Body of pancreas (tissue), 4 donors: ENCODE measurements around the gene PTPRF.

Source experiments
- CTCF ChIP-seq, 7 experiments: fragments of 450-650 bp in 4 of 7; fragments of 200-600 bp in 3 of 7; sonication (generic) in 3 of 7; IDR thresholded peaks; one replicate each; pipeline ENCODE4 v1.5.1; 2016 to 2019; ENCODE audit warnings: antibody characterized with exemption in 7 of 7
- POLR2A ChIP-seq, 3 donors: fragments of 450-650 bp; IDR thresholded peaks; one replicate each; pipeline ENCODE4 v1.6.1; 2016; ENCODE audit warnings: antibody characterized with exemption in 3 of 3, mild to moderate bottlenecking in 2 of 3

GRCh38 chr1:43522431-43522775, 8.3 kb upstream of the PTPRF start:
- TF ChIP-seq CTCF (IDR thresholded peaks at IDR 0.05) (no peak), POLR2A (IDR thresholded peaks at IDR 0.05) (no peak)
